Erythroblast (primary cell): ENCODE data around the gene JAK3.

Experiments
- GATA1 ChIP-seq: IDR thresholded peaks from 2 replicates; pipeline ENCODE4 v1.6.1; 2011; ENCODE audit warnings: low read depth, mild to moderate bottlenecking, control low read depth, low read length, moderate library complexity
- POLR2A ChIP-seq: IDR thresholded peaks from 2 replicates; pipeline ENCODE4 v1.6.1; 2011; ENCODE audit warnings: mild to moderate bottlenecking, low read length

- no peak for TF ChIP-seq POLR2A
- no peak for TF ChIP-seq GATA1
Observed at GRCh38 chr19:17888260-17888659, 40.5 kb upstream of the JAK3 start.
